Measurements from ENCODE around the gene TUNAR.

- TF ChIP-seq EZH2 (IDR thresholded peaks at IDR 0.05; ENCODE audit: low read length, unreplicated experiment): no peak
- TF ChIP-seq, protein P1, sequence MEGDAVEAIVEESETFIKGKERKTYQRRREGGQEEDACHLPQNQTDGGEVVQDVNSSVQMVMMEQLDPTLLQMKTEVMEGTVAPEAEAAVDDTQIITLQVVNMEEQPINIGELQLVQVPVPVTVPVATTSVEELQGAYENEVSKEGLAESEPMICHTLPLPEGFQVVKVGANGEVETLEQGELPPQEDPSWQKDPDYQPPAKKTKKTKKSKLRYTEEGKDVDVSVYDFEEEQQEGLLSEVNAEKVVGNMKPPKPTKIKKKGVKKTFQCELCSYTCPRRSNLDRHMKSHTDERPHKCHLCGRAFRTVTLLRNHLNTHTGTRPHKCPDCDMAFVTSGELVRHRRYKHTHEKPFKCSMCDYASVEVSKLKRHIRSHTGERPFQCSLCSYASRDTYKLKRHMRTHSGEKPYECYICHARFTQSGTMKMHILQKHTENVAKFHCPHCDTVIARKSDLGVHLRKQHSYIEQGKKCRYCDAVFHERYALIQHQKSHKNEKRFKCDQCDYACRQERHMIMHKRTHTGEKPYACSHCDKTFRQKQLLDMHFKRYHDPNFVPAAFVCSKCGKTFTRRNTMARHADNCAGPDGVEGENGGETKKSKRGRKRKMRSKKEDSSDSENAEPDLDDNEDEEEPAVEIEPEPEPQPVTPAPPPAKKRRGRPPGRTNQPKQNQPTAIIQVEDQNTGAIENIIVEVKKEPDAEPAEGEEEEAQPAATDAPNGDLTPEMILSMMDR (conservative IDR thresholded peaks at IDR 0.05; ENCODE audit: low read depth, low read length): no peak
Measured at GRCh38 chr14:95857275-95857674, 19.4 kb upstream of the TUNAR start.

All from PC-3 (cell line).